Upper lobe of left lung (tissue), 6 donors: Measurements from ENCODE around the gene OAF. TPM values are rescaled to one million over a fixed set of nuclear protein-coding genes. Genes with fewer than 3 reads are reported as not detected.

Experiments used
- ATAC-seq, 2 donors: fragments of 200-7000 bp; cut with Tn5 transposase; one replicate each; pipeline ENCODE4 v1.9.1; 2022; ENCODE audit warnings: mild to moderate bottlenecking in 2 of 2, moderate library complexity in 2 of 2; ENCODE audit not compliant: low FRiP score in 2 of 2
- DNase-seq, 2 donors: peaks; one replicate each; pipeline ENCODE4 v3.0.0-alpha.2; 2019 to 2020
- H3K27ac ChIP-seq, 4 donors: fragments of 200-600 bp; sonication (generic); one replicate each; pipeline ENCODE4 v1.5.1; 2016 to 2019
- H3K27me3 ChIP-seq, 4 donors: fragments of 200-600 bp; sonication (generic); one replicate each; pipeline ENCODE4 v1.5.1; 2017 to 2019
- H3K36me3 ChIP-seq, 4 donors: fragments of 200-600 bp; sonication (generic); one replicate each; pipeline ENCODE4 v1.5.1; 2016 to 2019
- H3K4me1 ChIP-seq, 4 donors: fragments of 200-600 bp; sonication (generic); one replicate each; pipeline ENCODE4 v1.5.1; 2018 to 2019
- H3K4me3 ChIP-seq, 4 donors: fragments of 200-600 bp; sonication (generic); one replicate each; pipeline ENCODE4 v1.5.1; 2017 to 2019; ENCODE audit warnings: mild to moderate bottlenecking in 2 of 4, moderate library complexity in 1 of 4
- H3K9me3 ChIP-seq, 4 donors: fragments of 200-600 bp; sonication (generic); one replicate each; pipeline ENCODE4 v1.5.1; 2018 to 2019
- EP300 ChIP-seq, 4 donors: sonication (generic); formaldehyde crosslinking; IDR thresholded peaks; one replicate each; pipeline ENCODE4 v1.5.1; 2017; ENCODE audit warnings: antibody characterized with exemption in 4 of 4, control low read depth in 2 of 4
- POLR2A ChIP-seq, 4 donors: fragments of 450-650 bp; IDR thresholded peaks; one replicate each; pipeline ENCODE4 v1.5.1; 2016 to 2017; ENCODE audit warnings: antibody characterized with exemption in 4 of 4, mild to moderate bottlenecking in 2 of 4
- POLR2AphosphoS5 ChIP-seq, 2 donors: sonication (generic); formaldehyde crosslinking; IDR thresholded peaks; one replicate each; pipeline ENCODE4 v1.5.1; 2017; ENCODE audit warnings: antibody characterized with exemption in 2 of 2
- WGBS, 2 donors: methylation state at CpG; one replicate each; pipeline ENCODE4 v1.1.5; 2017 to 2018; 5-methylcytosine and 5-hydroxymethylcytosine counted together
- total RNA-seq, 6 donors: library from RNA; depleted of rRNA in 4 of 6; stranded (reverse); fragments of >200 nt in 4 of 6; gene quantifications; one replicate each; pipeline versions ENCODE4 v1.1.0 to v1.2.1, GENCODE V29; 2016 to 2021
- TF ChIP-seq, protein P1 (sequence below), 6 experiments: fragments of 450-650 bp in 4 of 6; fragments of 200-600 bp in 2 of 6; sonication (generic) in 2 of 6; IDR thresholded peaks; one replicate each; pipeline ENCODE4 v1.5.1; 2016 to 2019; ENCODE audit warnings: antibody characterized with exemption in 6 of 6
- donor health status: DM: no; HTN: no; CAD: no; lungs with moderate emphysema.
- donor health status: DM: no; HTN: yes; CAD: no; lungs with severe emphysema.

The OAF gene
- total RNA-seq, 6 donors from 2014 or later, result 5.1 to 41.6 (median 8.7) TPM

DNA sequence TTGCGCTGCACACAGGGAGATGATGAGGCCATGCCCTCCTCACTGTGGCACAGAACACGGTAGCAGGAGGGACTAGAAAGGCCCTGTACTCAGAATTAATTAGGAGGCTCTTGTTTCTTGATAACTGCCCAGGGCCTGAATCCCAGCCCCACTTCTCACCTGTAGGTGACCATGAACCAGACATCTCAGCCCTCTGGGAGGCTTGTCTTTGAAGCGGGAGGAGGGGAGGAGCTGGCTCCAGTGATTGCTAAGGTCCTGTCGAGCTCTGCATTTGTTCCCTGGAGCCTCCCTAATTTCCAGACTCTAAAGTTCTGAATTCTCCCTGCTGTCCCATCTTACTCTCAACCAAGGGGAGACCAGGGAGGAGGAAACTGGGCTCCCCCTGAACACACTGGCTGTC, 19.8 kb upstream of the OAF start:
- ATAC-seq (no peak), DNase-seq (no peak)
- no peak overlapping the region for H3K27ac ChIP-seq
- H3K36me3 ChIP-seq, result no peaks in the 10 kb centered on the region
- WGBS, 2 donors, result 79 to 83% methylated on average over 4 of the region's 4 CpGs
- no peaks in the 10 kb centered on the region for H3K27me3 ChIP-seq
- H3K4me1 ChIP-seq, result peaks cover 0 to 5% (median 1%) of the 10 kb centered on the region in 4 donors
- H3K9me3 ChIP-seq, result no peaks in the 10 kb centered on the region
- TF ChIP-seq POLR2A (IDR thresholded peaks at IDR 0.05), result no peak
- no peak for TF ChIP-seq EP300 (IDR thresholded peaks at IDR 0.05)
- TF ChIP-seq POLR2AphosphoS5 (IDR thresholded peaks at IDR 0.05), result no peak
- TF ChIP-seq, protein P1, sequence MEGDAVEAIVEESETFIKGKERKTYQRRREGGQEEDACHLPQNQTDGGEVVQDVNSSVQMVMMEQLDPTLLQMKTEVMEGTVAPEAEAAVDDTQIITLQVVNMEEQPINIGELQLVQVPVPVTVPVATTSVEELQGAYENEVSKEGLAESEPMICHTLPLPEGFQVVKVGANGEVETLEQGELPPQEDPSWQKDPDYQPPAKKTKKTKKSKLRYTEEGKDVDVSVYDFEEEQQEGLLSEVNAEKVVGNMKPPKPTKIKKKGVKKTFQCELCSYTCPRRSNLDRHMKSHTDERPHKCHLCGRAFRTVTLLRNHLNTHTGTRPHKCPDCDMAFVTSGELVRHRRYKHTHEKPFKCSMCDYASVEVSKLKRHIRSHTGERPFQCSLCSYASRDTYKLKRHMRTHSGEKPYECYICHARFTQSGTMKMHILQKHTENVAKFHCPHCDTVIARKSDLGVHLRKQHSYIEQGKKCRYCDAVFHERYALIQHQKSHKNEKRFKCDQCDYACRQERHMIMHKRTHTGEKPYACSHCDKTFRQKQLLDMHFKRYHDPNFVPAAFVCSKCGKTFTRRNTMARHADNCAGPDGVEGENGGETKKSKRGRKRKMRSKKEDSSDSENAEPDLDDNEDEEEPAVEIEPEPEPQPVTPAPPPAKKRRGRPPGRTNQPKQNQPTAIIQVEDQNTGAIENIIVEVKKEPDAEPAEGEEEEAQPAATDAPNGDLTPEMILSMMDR (IDR thresholded peaks at IDR 0.05), result no peak
- no peak overlapping the region for H3K4me3 ChIP-seq

DNA sequence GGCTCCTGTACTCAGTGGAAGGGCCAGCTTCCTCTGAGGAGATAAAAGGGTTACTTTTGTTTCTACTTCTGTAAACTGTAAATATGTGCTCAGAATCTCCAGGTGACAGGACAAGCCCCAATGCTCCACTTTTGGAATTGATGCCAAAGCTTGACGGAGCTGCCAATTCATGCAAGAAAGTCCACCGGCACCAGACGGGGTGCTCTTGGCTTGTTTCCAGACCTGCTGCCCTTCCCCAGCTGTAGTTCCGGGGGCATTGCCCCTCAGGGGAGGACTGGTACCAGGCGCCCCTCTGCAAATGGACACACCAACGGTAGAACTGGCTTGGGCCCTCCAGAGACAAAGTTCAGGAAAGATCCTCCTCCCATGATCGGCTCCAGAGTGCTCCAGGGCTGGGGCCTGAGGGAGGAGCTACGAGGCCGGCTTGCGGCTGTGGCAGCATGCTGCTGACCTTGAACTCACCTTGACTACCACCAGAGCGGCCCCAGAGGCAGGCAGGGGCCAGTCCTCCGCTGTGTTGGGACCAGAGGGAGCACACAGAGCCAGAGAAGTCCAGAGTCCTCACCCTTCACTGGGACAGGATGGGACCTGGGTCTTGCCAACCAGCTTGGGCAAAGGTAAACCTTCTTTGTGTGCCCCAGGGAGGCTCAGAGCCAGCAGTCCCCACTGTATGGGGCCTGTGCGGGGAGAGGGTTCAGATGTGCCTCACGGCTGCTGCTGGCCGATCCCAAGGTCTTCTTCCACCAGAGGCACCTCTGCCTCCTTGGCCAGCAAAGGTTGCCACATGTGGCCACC, 17.8 kb upstream of the OAF start:
- ATAC-seq (no peak), DNase-seq (no peak)
- no peak for TF ChIP-seq POLR2AphosphoS5 (IDR thresholded peaks at IDR 0.05)
- no peak for TF ChIP-seq EP300 (IDR thresholded peaks at IDR 0.05)
- no peaks in the 10 kb centered on the region for H3K27me3 ChIP-seq
- no peak overlapping the region for H3K4me3 ChIP-seq
- no peaks in the 10 kb centered on the region for H3K9me3 ChIP-seq
- no peak overlapping the region for H3K27ac ChIP-seq
- 78 to 86% methylated on average over 6 to 15 of the region's 15 CpGs for WGBS, 2 donors
- H3K36me3 ChIP-seq, result no peaks in the 10 kb centered on the region
- H3K4me1 ChIP-seq, result no peaks in the 10 kb centered on the region

DNA sequence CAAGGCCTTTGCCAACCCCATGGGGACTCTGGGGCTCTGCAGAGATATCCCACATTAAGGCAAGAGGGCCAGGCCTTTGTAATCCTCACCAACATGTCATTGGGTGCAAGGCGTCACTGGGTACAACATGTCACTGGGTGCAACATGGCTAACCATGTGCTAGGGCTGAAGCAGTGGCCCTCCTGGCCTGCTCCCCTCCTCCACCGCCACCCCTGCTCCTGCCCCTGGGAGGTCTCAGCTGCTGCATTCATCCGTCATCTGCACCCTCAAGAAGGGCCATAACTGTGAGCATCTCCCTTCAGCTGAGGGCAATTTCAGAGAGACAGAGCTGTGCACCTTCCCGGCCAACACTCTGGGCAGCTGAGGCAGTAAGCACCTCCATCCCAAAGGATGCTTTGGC, 16.7 kb upstream of the OAF start:
- ATAC-seq (no peak), DNase-seq (no peak)
- no peaks in the 10 kb centered on the region for H3K9me3 ChIP-seq
- H3K27ac ChIP-seq, result no peak overlapping the region
- WGBS, 2 donors, result 89 to 100% methylated on average over 2 to 4 of the region's 4 CpGs
- no peak for TF ChIP-seq POLR2AphosphoS5 (IDR thresholded peaks at IDR 0.05)
- no peak for TF ChIP-seq POLR2A (IDR thresholded peaks at IDR 0.05)
- no peak for TF ChIP-seq EP300 (IDR thresholded peaks at IDR 0.05)
- H3K4me3 ChIP-seq, result no peak overlapping the region
- H3K36me3 ChIP-seq, result no peaks in the 10 kb centered on the region
- no peaks in the 10 kb centered on the region for H3K27me3 ChIP-seq
- H3K4me1 ChIP-seq, result no peaks in the 10 kb centered on the region

DNA sequence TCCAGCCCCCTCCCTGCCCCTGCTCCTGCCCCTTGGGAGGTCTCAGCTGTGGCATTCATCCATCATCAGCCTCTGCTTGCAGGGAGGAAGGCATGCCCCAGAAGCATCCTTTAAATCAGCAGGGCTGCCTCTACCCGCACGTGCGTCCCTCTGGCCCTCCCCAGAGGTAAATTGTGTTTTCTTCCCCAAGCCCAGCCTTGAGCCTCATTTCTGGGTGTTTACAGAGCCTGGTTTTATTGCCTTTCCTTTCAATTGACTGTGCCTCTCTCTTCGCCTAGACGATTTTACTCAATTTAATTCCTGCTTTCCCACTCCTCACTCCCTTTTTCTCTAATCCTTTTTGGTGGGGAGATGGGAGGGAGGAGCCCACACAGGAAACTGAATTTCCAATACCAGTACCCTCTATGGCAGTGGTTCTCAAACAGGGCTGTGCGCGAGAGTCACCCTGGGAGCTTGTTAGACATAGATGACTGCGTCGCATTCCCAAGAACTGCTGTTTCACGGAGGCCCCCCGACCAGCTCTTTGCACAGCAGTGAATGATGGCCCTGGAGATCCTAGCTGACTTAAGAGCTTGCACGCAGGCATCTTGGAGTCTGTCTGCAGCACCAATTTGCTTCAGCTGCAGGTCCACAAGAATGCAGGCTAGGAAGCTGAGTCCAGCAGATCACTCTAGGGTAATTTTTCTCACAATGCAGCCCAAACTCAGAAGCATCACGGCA, 15.1 kb upstream of the OAF start:
- H3K4me3 ChIP-seq, result no peak overlapping the region
- no peaks in the 10 kb centered on the region for H3K27me3 ChIP-seq
- WGBS, 2 donors, result 80 to 85% methylated on average over 10 to 13 of the region's 13 CpGs
- TF ChIP-seq POLR2A (IDR thresholded peaks at IDR 0.05), result no peak
- TF ChIP-seq POLR2AphosphoS5 (IDR thresholded peaks at IDR 0.05), result no peak
- TF ChIP-seq, protein P1 (IDR thresholded peaks at IDR 0.05), result no peak
- TF ChIP-seq EP300 (IDR thresholded peaks at IDR 0.05), result no peak
- H3K36me3 ChIP-seq, result no peaks in the 10 kb centered on the region
- H3K4me1 ChIP-seq, result no peaks in the 10 kb centered on the region
- H3K27ac ChIP-seq, result no peak overlapping the region
- ATAC-seq (no peak), DNase-seq (no peak)
- H3K9me3 ChIP-seq, result no peaks in the 10 kb centered on the region

DNA sequence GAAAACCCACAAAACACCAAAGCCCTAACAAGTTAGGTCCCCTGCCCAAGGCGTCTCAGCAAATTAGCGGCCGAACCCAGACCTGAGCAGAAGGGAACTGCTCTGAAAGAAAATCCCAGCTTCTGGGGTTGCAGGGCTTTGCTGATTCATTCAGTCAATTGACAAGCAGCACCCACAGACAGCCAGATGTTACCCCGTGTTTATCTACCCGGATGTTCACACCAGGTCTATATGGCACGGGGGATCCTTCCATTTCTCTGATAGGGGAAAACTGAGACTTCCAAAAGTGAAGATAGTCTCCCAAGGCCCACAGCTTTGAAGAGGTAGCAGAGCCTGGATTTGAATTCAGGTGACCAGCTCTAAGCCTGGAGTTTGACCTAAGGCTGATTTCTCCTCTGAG, 14.0 kb upstream of the OAF start:
- DNase-seq, result no peak
- TF ChIP-seq EP300 (IDR thresholded peaks at IDR 0.05) (no peak), POLR2A (IDR thresholded peaks at IDR 0.05) (no peak), POLR2AphosphoS5 (IDR thresholded peaks at IDR 0.05) (no peak)
- TF ChIP-seq, protein P1 (IDR thresholded peaks at IDR 0.05), result no peak
- Histone ChIP-seq H3K27me3 (no peaks in the 10 kb centered on the region), H3K4me3 (no peak overlapping the region), H3K4me1 (no peaks in the 10 kb centered on the region), H3K27ac (no peak overlapping the region), H3K9me3 (no peaks in the 10 kb centered on the region), H3K36me3 (no peaks in the 10 kb centered on the region)
- peak in 1 of 2 donors; percentile 2 for ATAC-seq
- 73% methylated on average over 6 of the region's 6 CpGs for WGBS, 2 donors
